ENCODE measurements around the gene TTLL12. TPM values are rescaled to one million over a fixed set of nuclear protein-coding genes. Genes with fewer than 3 reads are reported as not detected.

The TTLL12 gene
- total RNA-seq, 2 experiments from 2014 or later: 66.5 to 71.5 TPM

GRCh38 chr22:43179146-43179910 is 7.6 kb downstream of the TTLL12 start:
- ChIA-PET POLR2A (no interaction called here), CTCF (ENCODE audit: unreplicated experiment) (no interaction called here)
- intact Hi-C loops (cut with micrococcal nuclease; ENCODE audit: unreplicated experiment): no loop called here
- H4K20me1 ChIP-seq (ENCODE audit: insufficient read depth, low read length): no peaks in the 10 kb centered on the region
- peaks cover 86% of the 10 kb centered on the region for H3K36me3 ChIP-seq (ENCODE audit: insufficient read depth, low read length)
- H3K9me2 ChIP-seq (ENCODE audit: insufficient read depth, low read length): no peaks in the 10 kb centered on the region
- TF ChIP-seq, protein P1, sequence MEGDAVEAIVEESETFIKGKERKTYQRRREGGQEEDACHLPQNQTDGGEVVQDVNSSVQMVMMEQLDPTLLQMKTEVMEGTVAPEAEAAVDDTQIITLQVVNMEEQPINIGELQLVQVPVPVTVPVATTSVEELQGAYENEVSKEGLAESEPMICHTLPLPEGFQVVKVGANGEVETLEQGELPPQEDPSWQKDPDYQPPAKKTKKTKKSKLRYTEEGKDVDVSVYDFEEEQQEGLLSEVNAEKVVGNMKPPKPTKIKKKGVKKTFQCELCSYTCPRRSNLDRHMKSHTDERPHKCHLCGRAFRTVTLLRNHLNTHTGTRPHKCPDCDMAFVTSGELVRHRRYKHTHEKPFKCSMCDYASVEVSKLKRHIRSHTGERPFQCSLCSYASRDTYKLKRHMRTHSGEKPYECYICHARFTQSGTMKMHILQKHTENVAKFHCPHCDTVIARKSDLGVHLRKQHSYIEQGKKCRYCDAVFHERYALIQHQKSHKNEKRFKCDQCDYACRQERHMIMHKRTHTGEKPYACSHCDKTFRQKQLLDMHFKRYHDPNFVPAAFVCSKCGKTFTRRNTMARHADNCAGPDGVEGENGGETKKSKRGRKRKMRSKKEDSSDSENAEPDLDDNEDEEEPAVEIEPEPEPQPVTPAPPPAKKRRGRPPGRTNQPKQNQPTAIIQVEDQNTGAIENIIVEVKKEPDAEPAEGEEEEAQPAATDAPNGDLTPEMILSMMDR (conservative IDR thresholded peaks at IDR 0.05; ENCODE audit: low read length): no peak
- TF ChIP-seq EZH2phosphoT487 (IDR thresholded peaks at IDR 0.05; ENCODE audit: borderline replicate concordance, low read depth, low read length): no peak
- no peak overlapping the region for H3K27ac ChIP-seq (ENCODE audit: low read depth, low read length, poor library complexity, severe bottlenecking)
- no peak for DNase-seq (ENCODE audit: low spot score)
- no TSS peak for BruUV-seq (replicated peaks)
- H2AFZ ChIP-seq (ENCODE audit: low read length): no peak overlapping the region
- H3K4me3 ChIP-seq (ENCODE audit: low read depth, low read length, poor library complexity, severe bottlenecking): no peak overlapping the region
- peaks cover 8% of the 10 kb centered on the region; the same call in 1 of the 2 replicates for H3K79me2 ChIP-seq (ENCODE audit: insufficient read depth, low read depth, low read length)
- H3K9me3 ChIP-seq (ENCODE audit: low read length): no peaks in the 10 kb centered on the region
- peaks cover 2% of the 10 kb centered on the region for H3K4me1 ChIP-seq (ENCODE audit: insufficient read depth, low read length, poor library complexity, severe bottlenecking)
- H3K4me2 ChIP-seq (ENCODE audit: low read length): no peak overlapping the region

DNA sequence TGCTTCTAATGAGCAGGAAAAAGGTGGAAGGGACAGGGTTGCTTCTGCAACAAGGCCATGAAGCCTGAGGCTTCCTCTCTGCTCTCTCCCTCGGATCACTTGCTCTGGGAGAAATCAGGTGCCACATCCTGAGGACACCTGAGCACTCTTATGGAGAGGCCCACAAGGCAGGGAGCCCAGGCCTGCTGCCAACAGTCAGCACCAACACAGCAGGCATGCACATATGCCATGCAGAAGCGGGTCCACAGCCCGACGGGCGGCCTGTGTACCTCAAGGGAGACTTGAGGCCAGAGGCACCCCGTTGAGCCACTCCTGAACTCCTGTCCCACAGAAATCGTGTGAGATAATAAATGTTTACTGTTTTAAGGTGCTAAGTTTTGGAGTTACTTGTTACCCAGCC is 9.5 kb downstream of the TTLL12 start:
- Histone ChIP-seq H3K9me3 (ENCODE audit: low read length) (no peaks in the 10 kb centered on the region), H3K79me2 (ENCODE audit: insufficient read depth, low read depth, low read length) (no peaks in the 10 kb centered on the region), H4K20me1 (ENCODE audit: insufficient read depth, low read length) (no peaks in the 10 kb centered on the region), H3K4me3 (ENCODE audit: low read depth, low read length, poor library complexity, severe bottlenecking) (no peak overlapping the region), H3K27ac (ENCODE audit: low read depth, low read length, poor library complexity, severe bottlenecking) (no peak overlapping the region), H2AFZ (ENCODE audit: low read length) (no peak overlapping the region), H3K4me2 (ENCODE audit: low read length) (no peak overlapping the region), H3K36me3 (ENCODE audit: insufficient read depth, low read length) (peaks cover 85% of the 10 kb centered on the region), H3K9me2 (ENCODE audit: insufficient read depth, low read length) (no peaks in the 10 kb centered on the region), H3K4me1 (ENCODE audit: insufficient read depth, low read length, poor library complexity, severe bottlenecking) (no peaks in the 10 kb centered on the region)
- POLR2A ChIA-PET: no interaction called here
- no TSS peak for BruUV-seq (replicated peaks)
- intact Hi-C loops (cut with micrococcal nuclease; ENCODE audit: unreplicated experiment): no loop called here
- TF ChIP-seq, protein P1 (conservative IDR thresholded peaks at IDR 0.05; ENCODE audit: low read length): no peak
- TF ChIP-seq EZH2phosphoT487 (IDR thresholded peaks at IDR 0.05; ENCODE audit: borderline replicate concordance, low read depth, low read length): no peak
- CTCF ChIA-PET (ENCODE audit: unreplicated experiment): no interaction called here
- DNase-seq (ENCODE audit: low spot score): no peak

- no peaks in the 10 kb centered on the region for H3K79me2 ChIP-seq (ENCODE audit: insufficient read depth, low read depth, low read length)
- no peaks in the 10 kb centered on the region for H3K9me2 ChIP-seq (ENCODE audit: insufficient read depth, low read length)
- H2AFZ ChIP-seq (ENCODE audit: low read length): no peak overlapping the region
- no peak for DNase-seq (ENCODE audit: low spot score)
- peaks cover 85% of the 10 kb centered on the region for H3K36me3 ChIP-seq (ENCODE audit: insufficient read depth, low read length)
- intact Hi-C loops (cut with micrococcal nuclease; ENCODE audit: unreplicated experiment): no loop called here
- no TSS peak for BruUV-seq (replicated peaks)
- no peak overlapping the region for H3K27ac ChIP-seq (ENCODE audit: low read depth, low read length, poor library complexity, severe bottlenecking)
- no peak overlapping the region for H3K4me2 ChIP-seq (ENCODE audit: low read length)
- TF ChIP-seq, protein P1 (conservative IDR thresholded peaks at IDR 0.05; ENCODE audit: low read length): no peak
- no peak for TF ChIP-seq EZH2phosphoT487 (IDR thresholded peaks at IDR 0.05; ENCODE audit: borderline replicate concordance, low read depth, low read length)
- H3K4me3 ChIP-seq (ENCODE audit: low read depth, low read length, poor library complexity, severe bottlenecking): no peak overlapping the region
- no peaks in the 10 kb centered on the region for H3K4me1 ChIP-seq (ENCODE audit: insufficient read depth, low read length, poor library complexity, severe bottlenecking)
- ChIA-PET CTCF (ENCODE audit: unreplicated experiment) (no interaction called here), POLR2A (interaction anchor here (0.7 kb wide), 1 partner anchor 1259 kb away, joined by 3 read pairs; no protein-coding TSS in a partner anchor)
- no peaks in the 10 kb centered on the region for H4K20me1 ChIP-seq (ENCODE audit: insufficient read depth, low read length)
- H3K9me3 ChIP-seq (ENCODE audit: low read length): no peaks in the 10 kb centered on the region
Measured at GRCh38 chr22:43176090-43176489, 10.8 kb downstream of the TTLL12 start.

Measured in OCI-LY7 (cell line).